ENCODE results near the gene COL7A1.
"Not testable (repeated sequence)": the region's sequence is repeated elsewhere in the genome, so short reads cannot be mapped to it uniquely, and the experiment has no call there.

The COL7A1 gene

GRCh38 chr3:48543271-48543866 lies 51.8 kb downstream of the COL7A1 start:
- DNase-seq (ENCODE audit: low read depth in 2 of 2) = no peak

- DNase-seq (ENCODE audit: low read depth in 2 of 2) = no peak
Observed at GRCh38 chr3:48538451-48538850, 56.7 kb downstream of the COL7A1 start.

GRCh38 chr3:48536785-48537184 lies 58.3 kb downstream of the COL7A1 start:
- DNase-seq (ENCODE audit: low read depth in 2 of 2) = no peak

GRCh38 chr3:48536116-48536515 lies 59.0 kb downstream of the COL7A1 start:
- DNase-seq (ENCODE audit: low read depth in 2 of 2) = no peak

GRCh38 chr3:48535578-48535977 lies 59.6 kb downstream of the COL7A1 start:
- no peak for DNase-seq (ENCODE audit: low read depth in 2 of 2)

- DNase-seq (ENCODE audit: low read depth in 2 of 2) = no peak
Observed at GRCh38 chr3:48532977-48533337, 62.2 kb downstream of the COL7A1 start.

- no peak for DNase-seq (ENCODE audit: low read depth in 2 of 2)
Observed at GRCh38 chr3:48532271-48532976, 62.7 kb downstream of the COL7A1 start.

- DNase-seq (ENCODE audit: low read depth in 2 of 2) = not testable (repeated sequence)
Observed at GRCh38 chr3:48530701-48531100, 64.4 kb downstream of the COL7A1 start.

GRCh38 chr3:48528754-48529153 lies 66.4 kb downstream of the COL7A1 start:
- no peak for DNase-seq (ENCODE audit: low read depth in 2 of 2)

GRCh38 chr3:48528048-48528447 lies 67.1 kb downstream of the COL7A1 start:
- no peak for DNase-seq (ENCODE audit: low read depth in 2 of 2)

- no peak for DNase-seq (ENCODE audit: low read depth in 2 of 2)
Observed at GRCh38 chr3:48524970-48525369, 70.2 kb downstream of the COL7A1 start.

GRCh38 chr3:48521635-48522034 lies 73.5 kb downstream of the COL7A1 start:
- no peak for DNase-seq (ENCODE audit: low read depth in 2 of 2)

GRCh38 chr3:48519277-48519643 lies 75.9 kb downstream of the COL7A1 start:
- DNase-seq (ENCODE audit: low read depth in 2 of 2) = no peak

GRCh38 chr3:48518638-48519276 lies 76.4 kb downstream of the COL7A1 start:
- DNase-seq (ENCODE audit: low read depth in 2 of 2) = no peak

GRCh38 chr3:48518069-48518468 lies 77.1 kb downstream of the COL7A1 start:
- DNase-seq (ENCODE audit: low read depth in 2 of 2) = no peak

- no peak for DNase-seq (ENCODE audit: low read depth in 2 of 2)
Observed at GRCh38 chr3:48516571-48516970, 78.6 kb downstream of the COL7A1 start.

- no peak for DNase-seq (ENCODE audit: low read depth in 2 of 2)
Observed at GRCh38 chr3:48514431-48515227, 80.5 kb downstream of the COL7A1 start.

Measured in stimulated activated CD4-positive, alpha-beta T cell treated with anti-CD3 and anti-CD28 coated beads, Interleukin-1b, Interleukin-23, amount 100 ng/mL, for 4 hours (primary cell).